HG03095 (cell line): Measurements from ENCODE around the gene PBX4.

Source experiments
- ATAC-seq: cut with Tn5 transposase; IDR thresholded peaks from one replicate; pipeline ENCODE4 v1.9.1; 2021; ENCODE audit warnings: moderate library complexity; ENCODE audit not compliant: unreplicated experiment

Gene PBX4

DNA sequence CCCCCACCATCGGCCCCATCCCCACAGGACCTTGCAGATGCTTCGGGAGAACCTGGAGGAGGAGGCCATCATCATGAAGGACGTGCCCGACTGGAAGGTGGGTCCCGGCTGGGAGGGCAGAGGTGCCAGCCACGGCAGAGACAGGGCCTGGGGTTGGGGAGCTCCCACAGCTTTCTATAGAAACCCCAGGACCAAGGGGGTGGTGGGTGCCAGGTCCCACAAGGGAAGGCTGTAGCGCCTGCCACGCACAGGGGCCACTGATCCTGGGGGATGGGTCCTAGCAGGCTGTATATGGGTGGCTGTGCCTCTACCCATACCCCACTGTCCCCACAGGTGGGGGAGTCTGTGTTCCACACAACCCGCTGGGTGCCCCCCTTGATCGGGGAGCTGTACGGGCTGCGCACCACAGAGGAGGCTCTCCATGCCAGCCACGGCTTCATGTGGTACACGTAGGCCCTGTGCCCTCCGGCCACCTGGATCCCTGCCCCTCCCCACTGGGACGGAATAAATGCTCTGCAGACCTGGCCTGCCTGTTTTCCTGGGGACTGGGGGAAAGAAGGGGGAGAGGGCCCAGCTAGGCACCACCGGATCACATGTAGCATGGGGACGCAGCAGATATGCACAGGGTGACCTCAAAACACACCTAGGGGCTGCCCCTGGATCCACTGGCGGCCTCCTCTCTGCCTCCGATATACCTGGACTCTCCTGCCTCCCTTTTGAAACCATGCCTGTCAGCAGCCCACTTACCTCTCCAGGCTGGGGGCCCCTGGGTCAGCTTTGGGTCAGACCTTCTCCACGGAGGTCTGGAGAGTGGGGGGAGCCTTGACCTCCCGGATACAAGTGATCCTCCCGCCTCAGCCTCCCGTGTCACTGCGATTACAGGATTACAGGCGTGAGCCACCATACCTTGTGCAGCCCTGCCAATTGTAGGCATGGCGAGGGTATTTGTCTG is 90.5 kb downstream of the PBX4 start:
- ATAC-seq = no peak

DNA sequence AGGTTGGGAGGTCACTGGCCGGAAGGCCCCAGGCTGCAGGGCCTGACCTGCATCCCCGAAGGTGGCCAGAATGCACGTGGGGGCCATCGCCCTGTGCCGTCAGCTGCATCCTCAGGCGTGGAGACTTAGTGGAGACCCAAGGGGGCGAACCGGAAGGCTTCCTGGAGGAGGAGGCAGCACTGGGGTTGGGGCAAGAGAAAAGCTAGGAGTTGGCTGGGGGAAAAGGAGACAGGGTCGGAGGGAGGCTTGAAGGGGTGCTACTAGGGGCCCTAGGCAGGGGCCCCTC is 91.2 kb downstream of the PBX4 start:
- no peak for ATAC-seq

DNA sequence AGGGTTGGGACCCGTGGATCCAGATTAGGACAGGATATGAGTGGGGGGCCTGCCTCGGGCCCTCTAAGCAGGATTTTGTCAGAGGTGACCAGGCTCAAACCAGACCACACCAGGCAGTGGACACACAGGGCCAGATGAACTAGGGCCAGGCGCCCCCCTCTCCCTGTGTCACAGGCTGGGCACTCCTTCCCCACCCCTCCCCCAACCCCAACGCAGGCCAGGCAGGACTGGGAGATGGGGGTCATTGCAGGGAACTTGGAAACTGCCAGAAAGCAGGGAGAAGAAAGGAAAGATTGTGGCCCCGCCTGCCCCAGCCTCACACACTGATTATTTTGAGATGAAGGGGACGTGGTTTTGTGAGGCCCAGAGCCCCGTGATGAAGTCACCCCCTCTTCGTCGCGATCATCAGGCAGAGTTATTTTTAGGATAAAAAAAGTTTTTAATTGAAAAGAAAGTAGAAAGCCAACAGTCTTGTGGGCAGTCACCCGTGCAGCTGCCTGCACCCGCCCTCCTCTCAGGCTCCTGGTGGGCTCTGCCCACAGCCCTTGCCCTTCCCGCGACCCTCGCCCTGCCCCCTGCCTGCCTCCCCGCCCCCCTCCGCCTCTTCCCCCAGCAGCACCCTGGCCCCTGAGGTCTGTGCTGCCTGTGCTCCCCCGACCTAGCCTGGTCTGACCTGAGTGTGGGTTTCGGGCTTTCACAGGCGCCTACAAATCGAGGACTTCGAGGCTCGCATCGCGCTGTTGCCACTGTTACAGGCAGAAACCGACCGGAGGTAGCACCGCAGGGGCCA is 91.7 kb downstream of the PBX4 start:
- no peak for ATAC-seq

DNA sequence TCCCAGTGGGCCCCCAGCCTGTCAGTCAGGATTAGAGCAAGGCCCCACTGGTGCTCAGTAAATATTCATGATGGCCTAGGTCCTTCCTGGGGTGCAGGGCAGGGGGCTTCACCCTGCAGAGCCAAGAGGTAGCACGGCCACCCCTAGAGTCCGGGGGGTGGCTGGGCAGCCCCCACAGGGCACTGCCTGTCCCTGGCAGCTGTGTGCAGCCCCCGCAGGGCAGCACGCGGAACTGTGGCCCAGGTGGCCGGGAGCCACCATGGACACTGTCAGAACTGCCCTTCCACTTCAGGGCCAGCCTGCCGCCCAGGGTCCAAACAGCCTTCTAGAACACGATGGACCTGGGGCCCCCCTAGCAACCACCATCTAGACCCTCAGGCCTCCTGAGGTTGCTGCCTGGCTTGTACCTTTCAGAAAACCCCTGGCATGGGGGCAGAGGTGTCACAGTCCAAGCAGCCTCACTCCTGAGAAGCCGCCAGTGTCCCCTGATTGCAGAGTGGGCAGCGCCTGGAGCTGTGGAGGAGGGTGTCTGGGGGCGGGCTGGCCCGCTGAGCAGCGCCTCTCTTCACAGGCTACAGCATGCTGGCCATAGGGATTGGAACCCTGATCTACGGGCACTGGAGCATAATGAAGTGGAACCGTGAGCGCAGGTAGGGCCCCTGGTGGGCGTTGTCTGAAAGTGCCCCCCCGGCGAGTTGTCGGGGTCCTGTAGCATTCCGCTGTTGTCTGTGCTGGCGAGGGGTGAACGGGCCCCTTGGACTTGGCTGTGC is 92.7 kb downstream of the PBX4 start:
- no peak for ATAC-seq

DNA sequence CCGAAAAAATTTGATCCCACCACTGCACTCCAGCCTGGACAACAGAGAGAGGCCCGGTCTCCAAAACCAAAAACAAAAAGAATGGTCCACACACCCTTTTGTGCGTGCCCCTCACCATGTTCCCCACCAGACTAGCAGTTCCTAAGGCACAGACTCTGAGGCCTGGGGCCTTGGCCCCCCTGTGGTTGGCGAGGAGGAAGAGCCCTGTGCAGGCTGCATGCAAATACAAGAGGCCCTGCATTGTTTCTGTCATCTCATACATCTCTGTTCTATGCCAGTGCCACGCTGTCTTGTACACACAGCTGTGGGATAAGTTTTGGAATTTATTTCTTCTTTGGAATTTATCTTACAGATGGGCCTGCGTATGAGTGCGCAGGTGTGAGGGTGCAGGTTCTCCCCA is 94.4 kb downstream of the PBX4 start:
- ATAC-seq = no peak

DNA sequence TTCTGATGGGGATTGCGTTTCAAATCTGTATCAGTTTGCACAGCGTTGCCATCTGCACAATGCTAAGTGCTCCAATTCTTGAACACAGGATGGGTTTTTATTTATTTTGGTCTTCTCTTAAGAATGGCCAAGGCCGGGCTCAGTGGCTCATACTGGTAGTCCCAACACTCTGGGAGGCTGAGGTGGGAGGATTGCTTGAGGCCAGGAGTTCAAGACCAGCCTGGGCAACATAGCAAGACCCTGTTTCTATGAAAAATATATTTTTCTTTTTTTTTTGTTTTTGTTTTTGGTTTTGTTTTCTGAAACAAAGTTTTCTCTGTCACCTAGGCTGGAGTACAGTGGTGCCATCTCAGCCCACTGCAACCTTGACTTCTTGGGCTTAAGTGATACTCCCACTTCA is 95.3 kb downstream of the PBX4 start:
- no peak for ATAC-seq

DNA sequence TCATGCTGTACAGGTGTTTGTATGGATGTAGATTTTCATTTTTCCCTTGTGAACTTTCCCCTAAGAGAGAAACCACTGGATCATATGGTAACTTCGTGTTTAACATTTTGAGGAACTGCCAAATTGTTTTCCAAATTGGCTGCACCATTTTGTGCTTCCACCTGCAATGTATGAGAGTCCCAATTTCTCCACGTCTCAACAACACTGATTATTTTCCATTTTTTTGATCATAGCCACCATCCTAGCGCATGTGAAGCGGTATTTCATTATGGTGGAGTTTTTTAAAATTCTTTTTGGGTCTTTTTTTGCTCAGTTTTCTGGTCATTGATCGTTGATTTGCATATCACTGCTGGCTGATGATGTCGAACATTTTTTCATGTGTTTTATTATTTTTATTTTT is 97.5 kb downstream of the PBX4 start:
- no peak for ATAC-seq

DNA sequence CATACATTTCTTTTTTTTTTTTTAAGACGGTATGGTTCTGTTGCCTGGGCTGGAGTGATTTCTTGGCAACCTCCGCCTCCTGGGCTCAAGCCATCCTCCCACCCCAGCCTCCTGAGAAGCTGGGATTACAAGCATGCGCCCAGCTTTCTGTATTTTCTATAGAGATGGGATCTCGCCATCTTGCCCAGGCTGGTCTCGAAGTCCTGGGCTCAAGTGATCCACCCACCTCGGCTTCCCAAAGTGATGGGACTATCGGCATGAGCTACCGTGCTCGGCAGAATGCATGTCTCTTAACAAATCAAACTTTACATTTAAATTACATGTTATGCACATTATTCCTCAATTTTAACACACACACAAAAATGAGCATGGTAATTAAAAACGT is 101.3 kb downstream of the PBX4 start:
- no peak for ATAC-seq

DNA sequence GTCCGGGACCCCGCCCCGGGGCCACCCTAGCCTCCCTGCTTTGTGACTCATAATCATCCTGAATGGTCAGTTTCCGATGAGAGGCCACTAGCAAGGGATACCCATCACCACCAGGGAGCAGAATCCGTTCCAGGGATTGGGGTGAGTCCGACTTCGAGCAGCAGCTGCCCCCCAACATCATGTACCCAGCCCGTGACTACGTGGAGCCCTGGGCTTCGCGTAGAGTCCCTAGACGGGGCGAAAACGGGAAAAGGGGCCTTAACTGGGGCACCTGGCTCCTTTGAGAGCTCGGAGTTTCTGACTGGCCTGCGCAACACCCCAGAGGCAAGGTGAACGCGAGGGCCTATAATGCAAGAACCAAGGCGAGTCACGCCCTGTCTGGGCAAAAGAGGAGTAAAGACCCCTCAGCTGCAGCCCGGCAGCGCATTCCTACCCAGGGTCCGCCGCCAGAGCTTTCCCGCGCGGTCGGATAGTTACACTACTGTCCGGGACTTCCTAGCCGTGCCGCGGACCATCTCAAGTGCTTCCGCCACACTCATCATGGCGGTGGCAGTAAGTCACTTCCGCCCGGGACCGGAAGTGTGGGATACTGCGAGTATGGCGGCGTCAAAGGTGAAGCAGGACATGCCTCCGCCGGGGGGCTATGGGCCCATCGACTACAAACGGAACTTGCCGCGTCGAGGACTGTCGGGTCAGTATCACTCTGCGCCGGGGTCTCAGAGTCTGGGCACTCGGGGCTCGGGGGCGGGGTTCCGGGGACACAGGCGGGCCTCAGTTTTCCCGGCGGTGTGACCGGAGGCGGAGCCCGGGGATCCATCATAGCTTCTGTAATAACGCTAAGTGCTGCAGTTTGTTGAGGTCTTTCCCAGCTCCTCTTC is 102.6 kb downstream of the PBX4 start, which contains the start of gene NDUFA13:
Gene NDUFA13, plus strand, starts transcription at position 584 of the 878 bp plus-strand sequence. Its CDS starts 14 bp downstream, at position 598.
- ATAC-seq = peak; percentile 69

DNA sequence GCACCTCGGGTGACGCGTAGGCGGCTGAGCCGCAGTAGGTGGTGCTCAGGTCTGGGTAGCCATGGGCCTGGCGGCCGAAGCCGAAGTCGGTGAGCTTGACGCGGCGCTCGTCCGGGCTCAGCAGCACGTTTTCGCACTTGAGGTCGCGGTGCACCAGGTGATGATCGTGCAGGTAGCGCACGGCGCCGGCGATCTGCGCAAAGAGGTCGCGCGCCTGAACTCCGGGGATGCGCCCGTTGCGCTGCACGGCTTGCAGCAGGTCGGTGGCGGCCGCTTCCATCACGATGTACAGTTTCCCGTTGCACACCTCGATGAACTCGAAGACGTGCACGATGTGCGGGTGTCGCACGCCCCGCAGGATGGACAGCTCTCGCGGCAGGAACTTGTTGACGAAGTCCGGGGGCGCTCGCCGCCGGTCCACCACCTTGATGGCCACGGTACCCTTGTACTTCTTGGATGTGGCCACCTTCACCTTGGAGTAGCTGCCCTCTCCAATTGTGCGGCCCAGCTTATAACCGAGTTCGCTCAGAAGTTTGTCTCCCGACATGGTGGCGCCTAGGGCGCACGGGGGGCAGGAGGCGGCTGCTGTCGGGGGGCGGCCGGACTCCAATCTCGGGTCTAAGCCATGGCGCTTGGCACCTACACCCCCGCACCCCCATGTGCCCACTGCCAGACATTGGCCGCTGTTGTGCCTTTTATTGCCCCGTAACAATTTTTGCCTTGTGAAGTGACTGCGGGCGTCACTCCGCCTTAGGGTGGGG is 103.4 kb downstream of the PBX4 start, which contains the start of gene TSSK6:
Gene TSSK6, minus strand, starts transcription at position 668 of the 761 bp plus-strand sequence. Its CDS starts 121 bp downstream, at position 547.
- ATAC-seq = no peak

DNA sequence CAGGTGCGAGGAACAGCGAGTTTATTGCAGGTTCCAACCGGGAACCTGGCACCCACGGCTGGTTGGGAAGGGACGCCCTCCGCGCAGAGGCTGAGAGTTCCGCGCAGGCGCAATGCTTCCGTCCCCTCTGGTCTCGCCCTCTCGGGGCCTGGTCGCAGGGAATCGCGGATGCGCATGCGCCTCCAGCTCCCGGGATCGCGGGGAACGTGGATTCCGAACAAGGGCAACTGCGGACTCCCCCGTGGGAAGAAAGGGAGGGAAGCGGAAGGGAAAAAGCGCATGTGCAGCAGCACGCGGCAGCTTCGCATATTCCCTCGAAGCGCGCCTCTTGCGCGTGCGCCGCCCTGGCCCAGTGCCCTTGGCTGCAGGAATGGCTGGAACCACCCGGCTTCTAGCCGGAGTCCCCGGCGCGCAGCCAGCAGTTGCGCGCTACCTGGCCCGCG is 104.3 kb downstream of the PBX4 start:
- no peak for ATAC-seq

DNA sequence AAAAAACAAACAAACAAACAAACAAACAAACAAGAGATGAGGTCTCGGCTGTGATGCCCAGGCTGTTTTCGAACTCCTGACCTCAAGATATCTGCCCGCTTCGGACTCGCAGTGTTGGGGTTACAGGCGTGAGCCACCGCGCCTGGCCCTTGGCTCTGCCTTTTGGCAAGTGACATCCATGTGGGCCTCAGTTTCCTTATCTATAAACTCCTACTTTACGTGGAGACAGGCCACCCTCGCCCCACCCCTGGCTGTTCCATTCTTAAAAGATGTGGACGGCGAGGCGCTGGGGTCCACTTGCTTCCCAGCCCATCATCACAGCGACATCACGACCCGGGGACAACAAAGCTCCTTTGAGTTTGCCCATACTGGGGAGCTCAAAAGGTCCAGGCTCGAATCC is 104.8 kb downstream of the PBX4 start:
- ATAC-seq = no peak
